SK-N-MC (cell line): ENCODE results near the gene TBC1D1.

ENCODE experiments used
- DNase-seq: peaks from one replicate; pipeline ENCODE4 v3.0.0-alpha.2; 2011; ENCODE audit warnings: low read depth, low spot score
- H3K27ac ChIP-seq: fragments of 200-600 bp; sonication (generic); 2 replicates; pipeline ENCODE4 v1.5.1; 2016; ENCODE audit warnings: mixed run types
- H3K36me3 ChIP-seq: fragments of 200-600 bp; sonication (generic); 2 replicates; pipeline ENCODE4 v1.6.1; 2017; ENCODE audit warnings: antibody characterized with exemption, low read length, mixed read lengths; ENCODE audit not compliant: insufficient read depth
- H3K4me3 ChIP-seq: fragments of 200-600 bp; sonication (generic); 2 replicates; pipeline ENCODE4 v1.5.1; 2016
- H3K9ac ChIP-seq: fragments of 200-600 bp; sonication (generic); 2 replicates; pipeline ENCODE4 v1.8.0; 2017; ENCODE audit warnings: mixed run types, mixed read lengths; ENCODE audit not compliant: insufficient read length
- H3K9me3 ChIP-seq: fragments of 200-600 bp; sonication (generic); 2 replicates; pipeline ENCODE4 v1.6.1; 2017; ENCODE audit warnings: low read depth, mild to moderate bottlenecking, antibody characterized with exemption, low read length, moderate library complexity, mixed read lengths
- EZH2 ChIP-seq: fragments of 200-600 bp; sonication (generic); IDR thresholded peaks from one replicate; pipeline ENCODE4 v1.6.1; 2017; ENCODE audit warnings: antibody characterized with exemption
- FOXP2 ChIP-seq: optimal IDR thresholded peaks from 2 replicates; pipeline ENCODE3; 2011; ENCODE audit warnings: mild to moderate bottlenecking, moderate library complexity; ENCODE audit not compliant: insufficient read depth; ENCODE audit errors: extremely low read length, control extremely low read depth
- POLR2AphosphoS5 ChIP-seq: IDR thresholded peaks from 2 replicates; pipeline ENCODE4 v1.6.1; 2012; ENCODE audit warnings: mild to moderate bottlenecking, low read depth, low read length, borderline replicate concordance

Gene TBC1D1

DNA sequence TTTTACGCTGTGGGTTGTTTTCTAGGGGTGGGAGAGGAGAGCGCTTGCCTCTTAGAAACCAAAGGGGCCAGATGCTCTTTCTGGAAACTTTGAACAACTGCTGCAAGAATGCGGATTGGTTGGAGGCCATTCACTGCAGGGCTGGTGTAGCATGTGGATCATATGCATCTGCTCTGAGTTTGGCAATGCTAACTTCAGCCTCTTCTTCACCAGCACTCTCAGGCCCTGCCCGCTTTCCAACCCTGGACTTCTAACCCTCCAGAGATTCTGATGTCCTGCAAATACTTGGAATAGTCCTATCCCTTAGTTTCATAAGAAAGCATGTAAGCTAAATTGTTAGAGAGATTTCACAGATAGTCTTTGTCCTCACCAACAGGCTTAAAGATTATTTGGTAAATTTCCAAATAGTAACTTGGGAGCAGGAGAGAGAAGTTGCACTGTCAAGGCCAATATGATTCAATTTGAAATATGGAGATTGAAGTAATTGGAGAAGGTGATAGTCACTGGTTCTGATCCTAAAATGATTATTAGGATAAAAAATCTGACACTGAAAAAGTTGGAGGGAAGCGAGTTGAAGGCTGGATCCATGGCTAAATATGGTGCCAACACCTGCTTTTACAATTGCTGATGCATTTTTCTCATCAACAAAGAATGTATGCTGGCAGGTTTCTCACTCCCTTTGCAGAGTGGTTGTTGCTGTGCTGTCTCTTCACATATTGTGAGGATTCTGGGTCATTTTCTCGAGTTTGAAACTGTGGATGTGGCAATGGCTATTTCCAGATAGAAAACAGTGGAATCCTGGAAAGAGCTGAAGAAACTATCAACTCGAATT, 279.7 kb downstream of the TBC1D1 start:
- TF ChIP-seq EZH2 = no peak
- TF ChIP-seq POLR2AphosphoS5 = no peak
- TF ChIP-seq FOXP2 = no peak
- no peak overlapping the region for H3K4me3 ChIP-seq
- H3K9me3 ChIP-seq = no peaks in the 10 kb centered on the region
- H3K9ac ChIP-seq = no peak overlapping the region
- no peak overlapping the region for H3K27ac ChIP-seq
- no peak for DNase-seq
- H3K36me3 ChIP-seq = no peaks in the 10 kb centered on the region

DNA sequence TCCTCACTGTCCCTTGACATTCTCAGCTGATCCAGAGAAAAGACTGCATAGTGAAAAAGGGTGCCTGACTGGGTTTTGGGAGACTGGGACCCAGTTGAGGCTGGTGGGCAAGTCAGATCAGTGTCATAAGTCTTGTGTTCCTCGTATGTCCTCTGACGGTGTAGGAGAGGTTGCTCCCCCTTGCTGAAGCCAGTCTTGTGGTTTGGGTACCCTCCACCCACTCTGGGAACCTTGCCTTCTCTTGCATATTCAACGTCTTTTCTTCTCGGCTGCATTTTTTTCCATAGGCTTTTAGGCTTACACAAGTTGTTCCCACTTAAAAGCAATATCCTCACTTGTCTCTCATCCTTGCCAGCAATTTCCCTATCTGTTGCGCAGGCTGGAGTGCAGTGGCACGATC, 281.2 kb downstream of the TBC1D1 start:
- no peak overlapping the region for H3K9ac ChIP-seq
- TF ChIP-seq EZH2 = no peak
- no peak for TF ChIP-seq FOXP2
- no peak for TF ChIP-seq POLR2AphosphoS5
- no peak for DNase-seq
- no peak overlapping the region for H3K4me3 ChIP-seq
- no peak overlapping the region for H3K27ac ChIP-seq
- no peaks in the 10 kb centered on the region for H3K36me3 ChIP-seq
- no peaks in the 10 kb centered on the region for H3K9me3 ChIP-seq

DNA sequence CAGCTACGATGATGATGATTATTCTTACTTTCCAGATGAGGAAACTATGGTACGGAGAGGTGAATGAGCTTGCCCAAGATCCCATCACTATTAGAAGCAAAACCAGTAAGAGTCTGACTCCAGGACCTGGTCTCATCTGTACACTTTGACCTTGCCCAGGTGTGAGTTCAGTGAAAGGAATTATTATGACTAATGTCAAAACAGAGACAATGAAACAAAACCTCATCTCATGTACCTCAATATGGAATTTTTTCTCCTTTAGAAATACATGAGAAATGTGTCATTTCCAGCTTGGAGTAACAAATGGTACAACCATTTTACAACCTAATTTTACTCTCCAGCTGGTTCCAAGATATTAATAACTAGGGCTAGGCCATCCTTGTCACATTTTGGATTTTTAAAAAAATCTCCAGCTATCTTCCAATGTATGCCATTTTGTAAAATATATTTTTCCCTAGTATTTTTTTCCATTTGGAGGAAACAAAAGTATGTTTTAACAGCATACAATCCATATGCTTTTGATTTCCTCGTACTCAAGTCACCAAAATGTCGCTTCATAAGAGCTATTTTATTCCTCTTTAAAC, 283.1 kb downstream of the TBC1D1 start:
- H3K36me3 ChIP-seq = no peaks in the 10 kb centered on the region
- TF ChIP-seq POLR2AphosphoS5 (no peak), FOXP2 (no peak), EZH2 (no peak)
- H3K9ac ChIP-seq = peak overlapping the region; percentile 33
- H3K9me3 ChIP-seq = no peaks in the 10 kb centered on the region
- no peak for DNase-seq
- peak overlapping the region; percentile 59 for H3K27ac ChIP-seq
- H3K4me3 ChIP-seq = peak overlapping the region; percentile 46; the same call in 1 of the 2 replicates

DNA sequence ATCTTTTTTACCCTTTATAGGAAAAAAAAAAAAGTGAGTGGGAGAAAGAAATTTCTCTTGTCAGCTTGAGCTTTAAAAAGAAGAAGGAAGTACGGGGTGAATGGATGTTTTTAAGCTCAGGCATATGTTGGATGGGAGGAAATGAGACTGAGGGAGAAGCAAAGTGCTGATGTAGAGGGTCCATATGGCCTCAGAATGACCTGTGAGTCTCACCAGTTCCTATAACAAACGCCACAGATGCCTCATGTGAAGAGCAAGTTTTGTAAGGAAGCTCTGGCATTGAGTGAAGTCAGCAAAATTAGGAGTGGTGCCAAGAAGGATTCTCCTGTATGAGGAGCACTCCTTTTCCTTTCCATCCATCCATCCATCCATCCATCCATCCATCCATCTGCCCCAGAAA, 283.9 kb downstream of the TBC1D1 start:
- Histone ChIP-seq H3K27ac (peak overlapping the region; percentile 59), H3K9ac (peak overlapping the region; percentile 33), H3K4me3 (peak overlapping the region; percentile 46), H3K9me3 (no peaks in the 10 kb centered on the region), H3K36me3 (no peaks in the 10 kb centered on the region)
- no peak for DNase-seq
- TF ChIP-seq POLR2AphosphoS5 = no peak
- no peak for TF ChIP-seq FOXP2
- TF ChIP-seq EZH2 = no peak

- TF ChIP-seq POLR2AphosphoS5 (no peak), FOXP2 (no peak), EZH2 (no peak)
- Histone ChIP-seq H3K9me3 (no peaks in the 10 kb centered on the region), H3K9ac (no peak overlapping the region), H3K4me3 (no peak overlapping the region), H3K27ac (no peak overlapping the region), H3K36me3 (no peaks in the 10 kb centered on the region)
- no peak for DNase-seq
Measured at GRCh38 chr4:38176165-38176564, 285.3 kb downstream of the TBC1D1 start.

- H3K27ac ChIP-seq = no peak overlapping the region
- DNase-seq = no peak
- no peak overlapping the region for H3K4me3 ChIP-seq
- no peak overlapping the region for H3K9ac ChIP-seq
- TF ChIP-seq FOXP2 (no peak), EZH2 (no peak), POLR2AphosphoS5 (no peak)
- H3K36me3 ChIP-seq = no peaks in the 10 kb centered on the region
- no peaks in the 10 kb centered on the region for H3K9me3 ChIP-seq
Measured at GRCh38 chr4:38177035-38177546, 286.2 kb downstream of the TBC1D1 start.

DNA sequence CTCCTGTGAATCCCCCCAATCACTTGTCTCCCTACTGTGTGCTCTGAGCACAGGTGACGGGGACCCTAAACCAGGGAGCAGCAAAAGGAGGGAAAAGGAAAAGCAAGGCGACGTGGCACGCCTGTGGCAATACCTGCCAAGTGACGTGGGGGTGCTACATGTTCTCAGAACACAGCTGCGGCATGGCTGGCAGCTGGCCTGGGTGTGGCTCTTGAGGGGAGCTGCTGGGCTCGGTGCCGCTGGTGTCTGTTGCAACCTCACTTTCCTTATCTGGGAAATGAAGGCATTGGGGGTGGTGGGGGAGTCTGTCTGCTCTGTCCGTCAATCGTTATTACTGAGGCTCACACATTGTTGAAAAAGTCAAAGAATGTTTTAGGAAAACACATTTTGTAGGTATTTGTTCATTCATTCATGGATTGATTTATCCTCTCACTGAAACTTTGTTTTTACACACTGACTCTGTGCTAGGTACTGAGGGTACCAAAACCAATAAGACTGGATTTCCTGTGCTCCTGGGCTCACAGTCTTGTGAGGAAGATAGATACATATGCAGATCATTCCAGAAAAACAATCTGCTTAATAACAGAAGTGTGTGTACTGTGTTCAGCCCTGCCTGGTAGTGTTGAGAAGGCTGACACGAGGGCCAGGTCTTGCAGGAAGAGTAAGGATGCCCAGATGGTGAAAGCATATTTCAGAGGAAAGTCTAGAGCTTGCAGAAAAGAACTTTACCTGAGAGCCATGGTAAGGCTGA, 286.9 kb downstream of the TBC1D1 start:
- no peak overlapping the region for H3K4me3 ChIP-seq
- H3K9me3 ChIP-seq = no peaks in the 10 kb centered on the region
- no peak overlapping the region for H3K9ac ChIP-seq
- no peak overlapping the region for H3K27ac ChIP-seq
- TF ChIP-seq POLR2AphosphoS5 (no peak), FOXP2 (no peak), EZH2 (no peak)
- no peaks in the 10 kb centered on the region for H3K36me3 ChIP-seq
- DNase-seq = no peak
